AG20443 (cell line): ENCODE data around the gene ANAPC5.
"Not testable (repeated sequence)": the region's sequence is repeated elsewhere in the genome, so short reads cannot be mapped to it uniquely, and the experiment has no call there.

Source experiments
- DNase-seq: peaks from one replicate; pipeline ENCODE4 v3.0.0; 2012; ENCODE audit warnings: low spot score, mixed read lengths

Gene ANAPC5

GRCh38 chr12:121284551-121285390 lies 67.4 kb downstream of the ANAPC5 start:
- peak; percentile 21 for DNase-seq

- no peak for DNase-seq
Observed at GRCh38 chr12:121283841-121284240, 68.4 kb downstream of the ANAPC5 start.

- DNase-seq = no peak
Observed at GRCh38 chr12:121283388-121283787, 68.8 kb downstream of the ANAPC5 start.

- not testable (repeated sequence) for DNase-seq
Observed at GRCh38 chr12:121282910-121283309, 69.3 kb downstream of the ANAPC5 start.

GRCh38 chr12:121282072-121282742 lies 70.0 kb downstream of the ANAPC5 start:
- no peak for DNase-seq

- DNase-seq = not testable (repeated sequence)
Observed at GRCh38 chr12:121281116-121281515, 71.1 kb downstream of the ANAPC5 start.

GRCh38 chr12:121280531-121280930 lies 71.7 kb downstream of the ANAPC5 start:
- DNase-seq = not testable (repeated sequence)

GRCh38 chr12:121279507-121279915 lies 72.7 kb downstream of the ANAPC5 start:
- peak; percentile 81 for DNase-seq

- DNase-seq = peak; percentile 77
Observed at GRCh38 chr12:121279071-121279375, 73.2 kb downstream of the ANAPC5 start.

- DNase-seq = no peak
Observed at GRCh38 chr12:121278169-121279070, 73.8 kb downstream of the ANAPC5 start.

GRCh38 chr12:121277374-121277759 lies 74.8 kb downstream of the ANAPC5 start:
- DNase-seq = no peak

- DNase-seq = no peak
Observed at GRCh38 chr12:121274036-121274763, 78.0 kb downstream of the ANAPC5 start.

- no peak for DNase-seq
Observed at GRCh38 chr12:121273364-121273896, 78.8 kb downstream of the ANAPC5 start.

GRCh38 chr12:121267822-121268221 lies 84.4 kb downstream of the ANAPC5 start:
- no peak for DNase-seq

- DNase-seq = no peak
Observed at GRCh38 chr12:121264951-121265515, 87.2 kb downstream of the ANAPC5 start.

- no peak for DNase-seq
Observed at GRCh38 chr12:121264135-121264534, 88.1 kb downstream of the ANAPC5 start.

- no peak for DNase-seq
Observed at GRCh38 chr12:121263206-121263935, 88.8 kb downstream of the ANAPC5 start.

GRCh38 chr12:121261398-121261797 lies 90.8 kb downstream of the ANAPC5 start:
- no peak for DNase-seq

GRCh38 chr12:121260091-121260490 lies 92.1 kb downstream of the ANAPC5 start:
- no peak for DNase-seq

- no peak for DNase-seq
Observed at GRCh38 chr12:121259074-121259473, 93.1 kb downstream of the ANAPC5 start.
